NCI-H345 (cell line): Measurements from ENCODE around the gene DHRS12.

ENCODE experiments used
- DNase-seq: peaks from one replicate; lab custom pipeline; 2025; lab: John Stamatoyannopoulos, UW

The DHRS12 gene

GRCh38 chr13:51807041-51807440 is 3.1 kb upstream of the DHRS12 start:
- DNase-seq = no peak

GRCh38 chr13:51806566-51806965 is 2.6 kb upstream of the DHRS12 start:
- no peak for DNase-seq

- no peak for DNase-seq
Observed at GRCh38 chr13:51805925-51806324, 2.0 kb upstream of the DHRS12 start.

DNA sequence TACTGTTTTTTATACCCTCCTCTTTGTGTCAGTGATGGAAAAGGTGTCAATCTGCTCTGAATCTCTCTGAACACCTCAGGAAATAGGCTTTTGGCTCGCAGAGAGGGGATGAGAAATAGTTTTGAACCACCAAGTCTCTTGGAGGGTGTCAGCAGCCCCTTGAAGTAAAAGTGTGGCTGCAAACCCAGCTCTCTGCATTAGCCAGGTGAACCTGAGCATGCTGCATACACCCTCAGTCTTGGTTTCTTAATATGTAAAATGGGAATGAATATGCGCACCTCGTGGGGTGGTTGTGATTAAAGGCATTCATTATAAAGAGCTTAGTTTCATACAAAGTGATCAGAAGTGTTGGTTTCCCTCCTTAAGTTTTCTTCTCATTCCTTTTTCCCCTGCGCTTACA is 1.4 kb upstream of the DHRS12 start:
- no peak for DNase-seq

DNA sequence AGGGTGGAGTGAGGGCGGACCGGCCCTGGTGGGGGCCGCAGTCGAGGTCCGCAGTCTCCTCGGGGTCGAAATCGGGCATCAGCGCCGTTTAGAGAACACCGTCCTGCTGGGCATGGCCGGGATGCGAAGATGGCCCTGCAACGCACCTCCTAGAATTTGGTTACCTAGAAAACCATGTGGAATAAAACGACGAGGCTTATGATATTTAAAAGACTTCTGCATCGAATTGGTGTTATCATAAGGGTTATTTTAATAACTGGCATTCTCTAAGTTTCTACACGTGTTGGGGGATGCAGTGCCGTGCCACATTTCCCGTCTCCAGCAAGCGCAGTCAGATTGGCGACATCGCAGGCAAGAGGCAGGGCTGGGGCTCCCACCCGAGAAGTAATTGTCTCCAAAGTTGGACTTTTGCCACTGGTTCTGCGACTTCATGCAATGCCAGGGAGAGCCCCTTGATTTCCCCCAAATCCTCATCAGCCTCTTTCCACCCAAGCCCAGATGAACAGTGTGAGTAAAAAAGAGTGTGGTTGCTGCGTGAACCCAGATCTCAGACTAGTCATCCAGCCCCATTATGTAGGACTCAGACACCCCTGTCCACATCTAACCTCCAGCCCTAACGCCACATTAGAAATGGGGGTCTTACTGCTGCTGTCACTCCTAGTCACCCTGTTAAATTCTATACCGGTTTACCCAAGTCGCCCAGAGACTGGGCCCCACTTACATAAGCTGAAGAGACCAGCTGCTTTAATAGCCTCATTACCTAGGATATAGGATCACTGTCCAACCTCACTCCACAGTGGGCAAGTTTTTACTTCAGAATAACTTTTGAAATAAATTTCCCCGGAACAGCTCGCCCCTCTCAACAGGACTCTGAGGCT is 571 bp upstream of the DHRS12 start:
- no peak for DNase-seq

- peak; percentile 25 for DNase-seq
Observed at GRCh38 chr13:51802631-51803418, 1.1 kb downstream of the DHRS12 start.

- DNase-seq = peak; percentile 87
Observed at GRCh38 chr13:51801631-51802099, 2.3 kb downstream of the DHRS12 start.

DNA sequence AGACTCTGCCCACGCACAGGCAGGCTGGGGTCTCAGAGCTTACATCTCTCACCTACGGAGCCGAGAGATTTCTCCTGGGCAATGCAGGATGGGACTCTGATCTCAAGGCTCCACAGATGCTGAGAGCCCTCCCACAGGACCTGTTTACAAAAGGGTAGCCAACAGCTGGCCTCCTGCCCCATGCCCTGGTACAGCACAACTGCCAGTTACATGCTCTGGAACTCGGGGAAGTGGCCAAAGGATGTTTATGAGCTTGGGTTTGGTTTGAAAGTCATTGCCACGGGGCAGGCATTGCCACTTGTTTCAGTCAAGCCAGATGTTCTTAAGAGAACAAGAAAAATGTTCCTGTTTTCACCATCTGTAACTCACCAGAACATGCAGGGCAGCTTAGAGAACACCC is 3.5 kb downstream of the DHRS12 start:
- DNase-seq = no peak

DNA sequence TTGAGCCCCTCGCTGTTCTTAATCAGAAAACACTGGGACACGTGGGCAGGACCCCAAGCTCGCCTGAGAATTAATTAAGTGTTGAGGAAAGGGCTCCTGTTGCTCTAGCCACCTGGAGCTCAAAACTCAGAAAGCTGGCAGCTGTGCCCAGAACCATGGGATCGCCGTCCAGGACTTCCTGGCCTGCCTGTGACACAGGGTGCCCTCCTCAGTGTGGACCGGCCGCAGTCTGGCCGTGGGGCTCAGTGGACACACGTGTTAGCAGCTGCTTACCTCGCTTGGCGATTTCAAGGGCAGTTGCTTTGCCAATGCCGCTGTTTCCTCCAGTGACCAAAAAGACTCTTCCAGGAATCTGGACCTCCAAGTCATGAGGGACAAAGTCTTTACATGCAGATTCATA is 4.7 kb downstream of the DHRS12 start:
- no peak for DNase-seq

GRCh38 chr13:51797664-51798488 is 6.1 kb downstream of the DHRS12 start:
- peak; percentile 65 for DNase-seq

GRCh38 chr13:51796546-51796945 is 7.4 kb downstream of the DHRS12 start:
- DNase-seq = no peak

GRCh38 chr13:51795419-51795818 is 8.5 kb downstream of the DHRS12 start:
- no peak for DNase-seq

GRCh38 chr13:51794964-51795363 is 9.0 kb downstream of the DHRS12 start:
- DNase-seq = no peak

- DNase-seq = no peak
Observed at GRCh38 chr13:51793570-51794271, 10.2 kb downstream of the DHRS12 start.

- no peak for DNase-seq
Observed at GRCh38 chr13:51786425-51787265, 17.3 kb downstream of the DHRS12 start.

DNA sequence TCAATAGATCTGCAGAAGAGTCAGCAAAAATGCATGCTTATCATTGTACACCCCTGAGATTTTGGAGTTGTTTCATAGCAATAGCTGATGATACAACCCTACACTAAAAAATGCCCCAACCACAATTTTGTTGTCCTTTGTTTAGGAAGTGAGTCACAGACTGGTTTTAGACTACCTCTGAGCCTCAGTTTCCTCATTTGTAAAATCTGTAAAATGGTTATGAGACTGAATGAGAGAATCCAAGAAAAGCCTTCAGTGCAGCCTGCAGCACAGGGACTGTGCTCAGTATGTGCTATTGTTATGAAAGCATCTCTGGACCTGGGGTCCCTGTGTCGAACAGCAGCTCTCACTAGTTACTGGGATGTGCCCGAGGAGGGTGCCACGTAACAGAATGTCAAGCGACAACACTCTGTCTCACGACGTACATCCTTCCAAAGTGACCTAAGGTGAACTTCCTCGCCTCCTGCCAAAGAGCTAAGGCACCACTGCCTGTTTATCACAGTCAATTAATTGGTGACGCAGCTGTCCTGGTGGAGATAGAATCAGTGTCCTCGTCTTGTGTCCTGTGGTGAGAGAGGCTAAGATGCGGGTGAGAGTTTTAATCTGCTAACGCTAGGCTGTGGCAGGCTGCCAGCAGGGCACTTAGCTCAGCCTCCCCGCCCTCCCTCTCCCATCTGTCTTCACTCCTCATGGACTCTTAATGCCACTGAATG is 18.1 kb downstream of the DHRS12 start:
- DNase-seq = peak; percentile 83

DNA sequence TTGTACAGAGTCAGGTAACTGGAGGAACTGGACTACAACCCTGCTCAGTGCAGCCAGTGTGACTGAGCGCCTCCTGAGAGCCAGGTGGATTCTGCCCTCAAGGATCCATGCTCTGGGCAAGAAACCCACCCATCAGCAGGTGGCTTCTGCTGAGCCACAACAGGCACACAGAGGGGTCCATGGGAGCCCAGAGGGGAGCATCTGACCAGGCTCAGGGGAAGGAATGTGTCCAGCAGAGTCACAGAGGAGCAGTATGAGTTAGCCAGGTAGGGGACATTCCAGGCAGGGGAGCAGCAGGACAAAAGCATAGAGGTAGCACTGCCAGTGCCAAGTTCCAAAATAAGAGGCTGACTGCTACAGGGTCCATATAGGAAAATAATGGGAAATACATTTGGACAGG is 19.9 kb downstream of the DHRS12 start:
- no peak for DNase-seq

DNA sequence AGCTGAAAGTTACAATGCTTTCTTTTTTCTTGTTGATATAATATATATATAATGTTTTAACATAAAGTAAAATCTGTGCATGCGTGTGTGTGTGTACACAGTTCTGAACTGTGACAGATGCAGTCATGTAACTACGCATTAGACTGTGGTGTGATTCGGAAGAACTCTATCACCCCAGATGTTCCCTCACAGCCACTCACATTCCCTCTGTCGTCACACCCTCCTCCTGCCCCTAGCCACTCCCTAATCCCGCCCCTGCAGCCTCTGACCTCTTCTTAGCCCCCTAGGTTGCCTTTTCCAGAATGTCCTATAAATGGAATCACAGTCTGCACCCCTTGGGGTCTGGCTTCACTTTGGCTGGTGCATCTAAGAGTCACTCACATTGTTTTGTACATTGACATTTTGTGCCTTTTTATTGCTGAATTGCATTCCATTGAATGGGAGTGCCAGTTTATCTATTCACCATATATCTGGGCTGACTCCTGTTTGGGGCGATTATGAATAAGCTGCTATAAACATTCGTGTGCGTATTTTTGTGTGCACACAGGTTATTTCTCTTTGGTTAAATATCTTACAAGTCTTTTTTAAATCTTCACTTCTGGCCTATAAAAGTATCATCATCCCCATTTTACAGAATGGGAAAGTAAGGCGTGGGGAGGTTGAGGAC is 20.4 kb downstream of the DHRS12 start:
- no peak for DNase-seq

- DNase-seq = no peak
Observed at GRCh38 chr13:51782026-51782710, 21.8 kb downstream of the DHRS12 start.
